ENCODE data around the gene NAA10. TPM values are rescaled to one million over a fixed set of nuclear protein-coding genes. Genes with fewer than 3 reads are reported as not detected.

NAA10 gene
- total and polyA plus RNA-seq, 2 experiments from 2014 or later = 83.5 to 118 TPM

DNA sequence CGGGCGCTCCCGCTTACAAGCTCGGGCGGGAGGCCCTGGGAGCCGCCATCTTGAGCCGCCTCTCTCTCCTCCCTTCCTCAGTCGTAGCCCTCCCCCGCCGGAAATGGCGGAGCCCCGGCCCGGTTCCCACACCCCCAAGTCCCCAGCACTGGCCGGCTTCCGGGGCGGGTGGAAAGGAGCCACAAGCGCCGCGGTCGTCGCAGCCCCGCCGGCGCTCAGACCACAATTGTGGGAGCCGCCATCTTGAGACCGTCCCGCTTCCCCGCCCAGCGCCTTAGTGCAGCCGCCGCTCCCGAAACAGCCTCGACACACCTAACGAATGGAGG lies 36.2 kb upstream of the NAA10 start:
- H4K20me1 ChIP-seq (ENCODE audit: insufficient read depth, poor library complexity, severe bottlenecking) = peaks cover 34% of the 10 kb centered on the region
- 46% methylated on average over 24 of the region's 34 CpGs for WGBS (ENCODE audit: low lambda C conversion rate, missing lambda C conversion rate)
- H3K4me3 ChIP-seq = peak overlapping the region; percentile 85
- H2AFZ ChIP-seq = peak overlapping the region; percentile 75
- H3K4me2 ChIP-seq = peak overlapping the region; percentile 86
- peak; percentile 90 for DNase-seq (ENCODE audit: low spot score)
- peaks cover 27% of the 10 kb centered on the region for H3K4me1 ChIP-seq (ENCODE audit: insufficient read depth)
- no peak for TF ChIP-seq EZH2 (IDR thresholded peaks at IDR 0.05; ENCODE audit: borderline replicate concordance)
- TF ChIP-seq, protein P1, sequence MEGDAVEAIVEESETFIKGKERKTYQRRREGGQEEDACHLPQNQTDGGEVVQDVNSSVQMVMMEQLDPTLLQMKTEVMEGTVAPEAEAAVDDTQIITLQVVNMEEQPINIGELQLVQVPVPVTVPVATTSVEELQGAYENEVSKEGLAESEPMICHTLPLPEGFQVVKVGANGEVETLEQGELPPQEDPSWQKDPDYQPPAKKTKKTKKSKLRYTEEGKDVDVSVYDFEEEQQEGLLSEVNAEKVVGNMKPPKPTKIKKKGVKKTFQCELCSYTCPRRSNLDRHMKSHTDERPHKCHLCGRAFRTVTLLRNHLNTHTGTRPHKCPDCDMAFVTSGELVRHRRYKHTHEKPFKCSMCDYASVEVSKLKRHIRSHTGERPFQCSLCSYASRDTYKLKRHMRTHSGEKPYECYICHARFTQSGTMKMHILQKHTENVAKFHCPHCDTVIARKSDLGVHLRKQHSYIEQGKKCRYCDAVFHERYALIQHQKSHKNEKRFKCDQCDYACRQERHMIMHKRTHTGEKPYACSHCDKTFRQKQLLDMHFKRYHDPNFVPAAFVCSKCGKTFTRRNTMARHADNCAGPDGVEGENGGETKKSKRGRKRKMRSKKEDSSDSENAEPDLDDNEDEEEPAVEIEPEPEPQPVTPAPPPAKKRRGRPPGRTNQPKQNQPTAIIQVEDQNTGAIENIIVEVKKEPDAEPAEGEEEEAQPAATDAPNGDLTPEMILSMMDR (IDR thresholded peaks at IDR 0.05; ENCODE audit: poor library complexity) = no peak
- no peak for TF ChIP-seq EZH2phosphoT487 (IDR thresholded peaks at IDR 0.05; ENCODE audit: low read depth, severe bottlenecking, unreplicated experiment)
- no peaks in the 10 kb centered on the region for H3K27me3 ChIP-seq
- no peaks in the 10 kb centered on the region for H3K36me3 ChIP-seq (replicated peaks; ENCODE audit: insufficient read depth, low read depth)
- H3K79me2 ChIP-seq = peaks cover 63% of the 10 kb centered on the region
- H3K9me3 ChIP-seq (ENCODE audit: low read depth) = no peaks in the 10 kb centered on the region
- peak overlapping the region; percentile 100 for H3K27ac ChIP-seq
- no peaks in the 10 kb centered on the region for H3K9me2 ChIP-seq (replicated peaks; ENCODE audit: insufficient read depth)

DNA sequence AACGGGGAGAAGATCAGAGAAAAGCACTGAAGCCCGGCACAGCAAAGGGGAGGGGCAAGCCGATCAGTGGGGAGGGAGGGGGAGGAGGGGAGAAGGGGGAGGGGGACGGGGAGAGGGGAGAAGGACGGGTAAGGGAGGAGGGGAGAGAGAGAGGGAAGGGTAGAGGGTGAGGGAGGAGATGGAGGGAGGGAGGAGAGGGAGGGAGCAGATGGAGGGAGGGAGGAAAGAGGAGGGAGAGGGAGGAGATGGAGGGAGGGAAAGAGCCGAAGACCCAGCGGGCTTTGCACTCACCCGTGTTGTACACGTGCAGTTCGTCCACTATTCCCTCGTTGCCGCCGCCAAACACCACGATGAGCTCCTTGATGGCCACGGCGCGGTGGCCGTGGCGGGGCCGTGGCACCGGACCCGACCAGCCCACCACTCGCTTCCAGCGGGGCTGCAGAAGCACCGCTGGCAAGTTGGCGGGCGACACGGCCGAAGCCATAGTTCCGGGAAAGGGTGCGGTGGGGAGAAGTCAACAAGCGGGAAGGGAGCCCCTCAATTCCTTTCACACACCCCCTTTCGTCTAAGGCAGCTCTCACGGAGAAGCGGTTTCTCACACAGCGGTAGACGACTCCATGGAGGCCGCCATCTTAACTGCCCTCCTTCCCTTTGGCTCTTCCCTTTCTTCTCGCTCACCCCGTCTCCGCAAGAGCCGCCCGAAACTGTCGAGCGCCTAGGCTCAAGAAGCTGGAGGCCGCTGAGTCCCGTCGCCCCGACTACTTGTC lies 35.7 kb upstream of the NAA10 start:
- Histone ChIP-seq H3K4me1 (ENCODE audit: insufficient read depth) (peaks cover 27% of the 10 kb centered on the region), H2AFZ (peak overlapping the region; percentile 35)

DNA sequence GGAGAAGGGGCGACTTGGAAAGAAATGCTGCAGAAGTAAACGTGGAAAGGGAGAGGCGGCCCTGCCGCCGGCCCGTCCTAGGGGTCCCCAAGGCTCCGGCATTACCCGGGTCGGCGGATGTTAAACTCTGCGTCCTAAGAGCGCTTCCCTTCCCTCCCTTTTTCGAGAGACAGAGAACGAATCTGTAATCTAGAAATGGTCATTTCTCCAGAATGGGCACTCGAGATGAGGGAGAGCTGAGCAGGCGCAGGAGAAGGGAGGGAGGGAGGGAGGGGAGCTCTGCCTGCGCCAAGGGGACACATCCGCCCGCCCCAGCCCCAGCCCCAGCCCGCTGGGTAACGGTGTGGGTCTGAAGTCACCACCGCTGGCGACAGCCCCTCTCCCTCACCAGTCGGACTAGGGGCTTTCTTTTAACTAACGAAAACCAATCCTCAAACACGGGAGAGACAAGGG lies 35.1 kb upstream of the NAA10 start:
- peak overlapping the region; percentile 86 for H3K4me2 ChIP-seq
- TF ChIP-seq EZH2phosphoT487 (IDR thresholded peaks at IDR 0.05; ENCODE audit: low read depth, severe bottlenecking, unreplicated experiment) = no peak
- TF ChIP-seq, protein P1 (IDR thresholded peaks at IDR 0.05; ENCODE audit: poor library complexity) = no peak
- TF ChIP-seq EZH2 (IDR thresholded peaks at IDR 0.05; ENCODE audit: borderline replicate concordance) = no peak
- peaks cover 67% of the 10 kb centered on the region for H3K79me2 ChIP-seq
- H3K9me3 ChIP-seq (ENCODE audit: low read depth) = no peaks in the 10 kb centered on the region
- H3K36me3 ChIP-seq (replicated peaks; ENCODE audit: insufficient read depth, low read depth) = no peaks in the 10 kb centered on the region
- DNase-seq (ENCODE audit: low spot score) = no peak
- H3K4me1 ChIP-seq (ENCODE audit: insufficient read depth) = peaks cover 27% of the 10 kb centered on the region
- peak overlapping the region; percentile 55 for H3K4me3 ChIP-seq
- peaks cover 46% of the 10 kb centered on the region for H4K20me1 ChIP-seq (ENCODE audit: insufficient read depth, poor library complexity, severe bottlenecking)
- no peak overlapping the region for H2AFZ ChIP-seq
- H3K9me2 ChIP-seq (replicated peaks; ENCODE audit: insufficient read depth) = no peaks in the 10 kb centered on the region
- peak overlapping the region; percentile 81 for H3K27ac ChIP-seq
- no peaks in the 10 kb centered on the region for H3K27me3 ChIP-seq
- whole genome bisulfite sequencing (ENCODE audit: low lambda C conversion rate, missing lambda C conversion rate) = 41% methylated on average over 17 of the region's 26 CpGs

More for the DNA sequence above, 35.7 kb upstream of the NAA10 start:
- Histone ChIP-seq H3K27me3 (no peaks in the 10 kb centered on the region), H3K9me3 (ENCODE audit: low read depth) (no peaks in the 10 kb centered on the region), H3K36me3 (replicated peaks; ENCODE audit: insufficient read depth, low read depth) (no peaks in the 10 kb centered on the region), H3K4me2 (peak overlapping the region; percentile 86), H3K4me3 (peak overlapping the region; percentile 85), H4K20me1 (ENCODE audit: insufficient read depth, poor library complexity, severe bottlenecking) (peaks cover 40% of the 10 kb centered on the region), H3K79me2 (peaks cover 65% of the 10 kb centered on the region), H3K9me2 (replicated peaks; ENCODE audit: insufficient read depth) (no peaks in the 10 kb centered on the region), H3K27ac (peak overlapping the region; percentile 100)
- peak; percentile 68 for DNase-seq (ENCODE audit: low spot score)
- TF ChIP-seq EZH2 (IDR thresholded peaks at IDR 0.05; ENCODE audit: borderline replicate concordance) (no peak), EZH2phosphoT487 (IDR thresholded peaks at IDR 0.05; ENCODE audit: low read depth, severe bottlenecking, unreplicated experiment) (no peak)
- TF ChIP-seq, protein P1 (IDR thresholded peaks at IDR 0.05; ENCODE audit: poor library complexity) = no peak
- 58% methylated on average over 40 of the region's 49 CpGs for WGBS (ENCODE audit: low lambda C conversion rate, missing lambda C conversion rate)

Measured in hepatocyte (in vitro differentiated cells).